T-cell (primary cell): ENCODE data around the gene B9D1. TPM values are rescaled to one million over a fixed set of nuclear protein-coding genes. Genes with fewer than 3 reads are reported as not detected.

Experiments
- ATAC-seq, 4 experiments: fragments of 200-7000 bp in 3 of 4; fragments of 150-1000 bp in 1 of 4; cut with Tn5 transposase; replicated peaks in 1 of 4; 1 replicate in 3 of 4; 2 replicates in 1 of 4; pipeline ENCODE4 v1.10.0; 2021; ENCODE audit warnings: moderate library complexity in 3 of 4, mild to moderate bottlenecking in 2 of 4, moderate number of reproducible peaks in 1 of 4
- CTCF ChIA-PET, 2 donors: fragments of 300-600 bp; sonication (Branson Sonifier 250); formaldehyde crosslinking; loops; one replicate each; lab custom pipeline; 2022; ENCODE audit warnings: antibody characterized with exemption in 2 of 2; lab: Charles Lee
- POLR2A ChIA-PET, 2 donors: fragments of 300-600 bp; sonication (Branson Sonifier 250); formaldehyde crosslinking; loops; one replicate each; lab custom pipeline; 2022; ENCODE audit warnings: antibody characterized with exemption in 2 of 2; lab: Charles Lee
- DNase-seq, 35 experiments: peaks; one replicate each; pipeline versions ENCODE4 v3.0.0 to v3.0.0-alpha.2; 2013 to 2023
- H3K27ac ChIP-seq: one replicate; pipeline ENCODE4 v1.5.1; 2013; ENCODE audit warnings: low read length
- H3K27me3 ChIP-seq, 2 experiments: replicated peaks in 1 of 2; 1 replicate in 1 of 2; 2 replicates in 1 of 2; pipeline versions ENCODE4 v1.6.1 to v1.7.0; 2013; ENCODE audit warnings: low read length in 1 of 2, mixed read lengths in 1 of 2; ENCODE audit not compliant: control insufficient read depth in 2 of 2, insufficient read depth in 2 of 2; ENCODE audit errors: extremely low read depth in 1 of 2
- H3K36me3 ChIP-seq, 2 donors: 1 replicate in 1 of 2; 2 replicates in 1 of 2; pipeline versions ENCODE4 v1.6.1 to v1.7.0; 2013; ENCODE audit warnings: low read length in 1 of 2; ENCODE audit not compliant: control insufficient read depth in 2 of 2, insufficient read depth in 1 of 2; ENCODE audit errors: extremely low read depth in 1 of 2
- H3K4me1 ChIP-seq, 2 experiments: 1 replicate in 1 of 2; 2 replicates in 1 of 2; pipeline versions ENCODE4 v1.6.1 to v1.7.0; 2013; ENCODE audit warnings: low read length in 2 of 2, mixed read lengths in 1 of 2; ENCODE audit not compliant: insufficient read depth in 2 of 2, control insufficient read depth in 1 of 2; ENCODE audit errors: extremely low read depth in 1 of 2
- H3K4me3 ChIP-seq, 2 donors: 1 replicate in 1 of 2; 2 replicates in 1 of 2; pipeline versions ENCODE4 v1.5.1 to v1.7.0; 2013; ENCODE audit warnings: mild to moderate bottlenecking in 2 of 2, low read length in 1 of 2, moderate library complexity in 1 of 2; ENCODE audit not compliant: control insufficient read depth in 1 of 2; ENCODE audit errors: extremely low read depth in 1 of 2
- H3K9me3 ChIP-seq: 2 replicates; pipeline ENCODE4 v1.7.0; 2013
- H3K27ac Mint-ChIP-seq, 2 donors: one replicate each; pipeline ENCODE4 v1.8.0; 2020 to 2021; ENCODE audit warnings: mild to moderate bottlenecking in 2 of 2, mixed read lengths in 2 of 2
- H3K27me3 Mint-ChIP-seq, 2 donors: one replicate each; pipeline ENCODE4 v1.8.0; 2021 to 2022; ENCODE audit warnings: mixed read lengths in 2 of 2
- H3K36me3 Mint-ChIP-seq: one replicate; pipeline ENCODE4 v1.8.0; 2021; ENCODE audit warnings: mixed read lengths
- H3K4me1 Mint-ChIP-seq, 3 donors: one replicate each; pipeline ENCODE4 v1.8.0; 2020 to 2022; ENCODE audit warnings: mixed read lengths in 3 of 3, mild to moderate bottlenecking in 1 of 3
- H3K4me3 Mint-ChIP-seq, 3 donors: one replicate each; pipeline ENCODE4 v1.8.0; 2020 to 2022; ENCODE audit warnings: mild to moderate bottlenecking in 3 of 3, mixed read lengths in 3 of 3, moderate library complexity in 3 of 3
- H3K9me3 Mint-ChIP-seq, 3 donors: one replicate each; pipeline ENCODE4 v1.8.0; 2020 to 2022; ENCODE audit warnings: mixed read lengths in 3 of 3
- WGBS: methylation state at CpG from one replicate; pipeline ENCODE4 v1.1.5; 2013; ENCODE audit warnings: missing lambda C conversion rate; ENCODE audit not compliant: insufficient coverage; 5-methylcytosine and 5-hydroxymethylcytosine counted together
- total RNA-seq, 35 experiments: library from RNA in 6 of 35; stranded (reverse) in 6 of 35; fragments of 120-200 nt in 1 of 35; gene quantifications; one replicate each; pipeline versions ENCODE4 v1.2.1 to v1.2.4 and lab custom pipeline; 2013 to 2026

B9D1 gene
- total RNA-seq, 5 donors from 2014 or later (not counting 1 experiment from before 2014, with no cell fraction given) = 1.2 to 2.5 (median 2.1) TPM

- H3K27ac ChIP-seq = no peak overlapping the region
- CTCF ChIA-PET = no interaction called here
- WGBS = 91% methylated on average over 7 of the region's 8 CpGs
Measured at GRCh38 chr17:19401321-19402010, 38.9 kb upstream of the B9D1 start.

GRCh38 chr17:19399750-19400450 lies 37.4 kb upstream of the B9D1 start:
- no peak overlapping the region for H3K4me3 ChIP-seq
- CTCF ChIA-PET = no interaction called here
- Mint-ChIP-seq H3K36me3 (no peaks in the 10 kb centered on the region), H3K4me1 (no peaks in the 10 kb centered on the region), H3K27me3 (no peaks in the 10 kb centered on the region), H3K9me3 (no peaks in the 10 kb centered on the region), H3K27ac (no peak overlapping the region), H3K4me3 (no peak overlapping the region)
- ATAC-seq (no peak), DNase-seq (no peak)
- POLR2A ChIA-PET = no interaction called here
- WGBS = 81% methylated on average over 3 of the region's 3 CpGs
- no peaks in the 10 kb centered on the region for H3K36me3 ChIP-seq
- H3K9me3 ChIP-seq = no peaks in the 10 kb centered on the region
- peaks cover 0 to 14% of the 10 kb centered on the region in 2 experiments for H3K27me3 ChIP-seq
- H3K4me1 ChIP-seq = no peaks in the 10 kb centered on the region
- no peak overlapping the region for H3K27ac ChIP-seq

More at GRCh38 chr17:19401321-19402010, 38.9 kb upstream of the B9D1 start:
- no peaks in the 10 kb centered on the region for H3K4me1 ChIP-seq
- Mint-ChIP-seq H3K4me1 (no peaks in the 10 kb centered on the region), H3K36me3 (no peaks in the 10 kb centered on the region), H3K9me3 (no peaks in the 10 kb centered on the region), H3K27ac (no peak overlapping the region), H3K27me3 (no peaks in the 10 kb centered on the region), H3K4me3 (no peak overlapping the region)
- peaks cover 0 to 14% of the 10 kb centered on the region in 2 experiments for H3K27me3 ChIP-seq
- no peaks in the 10 kb centered on the region for H3K36me3 ChIP-seq
- H3K9me3 ChIP-seq = no peaks in the 10 kb centered on the region
- no peak overlapping the region for H3K4me3 ChIP-seq
- DNase-seq (no peak), ATAC-seq (no peak)
- POLR2A ChIA-PET = no interaction called here

- no peaks in the 10 kb centered on the region for H3K4me1 Mint-ChIP-seq
- no peaks in the 10 kb centered on the region for H3K9me3 Mint-ChIP-seq
- peaks cover 0 to 14% of the 10 kb centered on the region in 2 experiments for H3K27me3 ChIP-seq
- H3K4me1 ChIP-seq = no peaks in the 10 kb centered on the region
- no peaks in the 10 kb centered on the region for H3K27me3 Mint-ChIP-seq
- CTCF ChIA-PET = no interaction called here
- POLR2A ChIA-PET = no interaction called here
- H3K27ac Mint-ChIP-seq = no peak overlapping the region
- H3K27ac ChIP-seq = no peak overlapping the region
- H3K4me3 ChIP-seq = no peak overlapping the region
- WGBS = 100% methylated on average over 1 of the region's 2 CpGs
- H3K4me3 Mint-ChIP-seq = no peak overlapping the region
- no peaks in the 10 kb centered on the region for H3K9me3 ChIP-seq
- no peaks in the 10 kb centered on the region for H3K36me3 ChIP-seq
- ATAC-seq (no peak), DNase-seq (no peak)
- H3K36me3 Mint-ChIP-seq = no peaks in the 10 kb centered on the region
Measured at GRCh38 chr17:19398301-19399181, 36.0 kb upstream of the B9D1 start.

- Histone ChIP-seq H3K4me3 (no peak overlapping the region), H3K27ac (no peak overlapping the region), H3K36me3 (no peaks in the 10 kb centered on the region), H3K4me1 (no peaks in the 10 kb centered on the region), H3K27me3 (peaks cover 0 to 9% of the 10 kb centered on the region in 2 experiments), H3K9me3 (no peaks in the 10 kb centered on the region)
- no peak for ATAC-seq
- H3K36me3 Mint-ChIP-seq = no peaks in the 10 kb centered on the region
- WGBS = 74% methylated on average over 3 of the region's 6 CpGs
- ChIA-PET POLR2A (no interaction called here), CTCF (no interaction called here)
- H3K4me3 Mint-ChIP-seq = no peak overlapping the region
- no peaks in the 10 kb centered on the region for H3K4me1 Mint-ChIP-seq
- H3K9me3 Mint-ChIP-seq = no peaks in the 10 kb centered on the region
- H3K27me3 Mint-ChIP-seq = no peaks in the 10 kb centered on the region
- DNase-seq = no peak
- no peak overlapping the region for H3K27ac Mint-ChIP-seq
Measured at GRCh38 chr17:19397556-19398041, 35.1 kb upstream of the B9D1 start.

GRCh38 chr17:19392303-19392702 lies 29.8 kb upstream of the B9D1 start:
- Histone ChIP-seq H3K4me1 (no peaks in the 10 kb centered on the region), H3K4me3 (no peak overlapping the region), H3K27ac (no peak overlapping the region), H3K9me3 (no peaks in the 10 kb centered on the region), H3K27me3 (peaks cover 0 to 8% of the 10 kb centered on the region in 2 experiments), H3K36me3 (no peaks in the 10 kb centered on the region)
- no peak for ATAC-seq
- no peak for DNase-seq
- no peak overlapping the region for H3K4me3 Mint-ChIP-seq
- no peaks in the 10 kb centered on the region for H3K36me3 Mint-ChIP-seq
- no peaks in the 10 kb centered on the region for H3K9me3 Mint-ChIP-seq
- H3K27ac Mint-ChIP-seq = no peak overlapping the region
- peaks cover 0 to 4% of the 10 kb centered on the region in 2 donors for H3K27me3 Mint-ChIP-seq
- WGBS = 96% methylated on average over 3 of the region's 7 CpGs
- ChIA-PET POLR2A (no interaction called here), CTCF (no interaction called here)
- peaks cover 0 to 7% (median 0%) of the 10 kb centered on the region in 3 donors for H3K4me1 Mint-ChIP-seq

GRCh38 chr17:19391432-19391831 lies 28.9 kb upstream of the B9D1 start:
- Histone ChIP-seq H3K36me3 (no peaks in the 10 kb centered on the region), H3K27me3 (peaks cover 0 to 12% of the 10 kb centered on the region in 2 experiments), H3K9me3 (no peaks in the 10 kb centered on the region), H3K4me1 (peaks cover 0 to 2% of the 10 kb centered on the region in 2 experiments), H3K4me3 (no peak overlapping the region), H3K27ac (no peak overlapping the region)
- Mint-ChIP-seq H3K36me3 (no peaks in the 10 kb centered on the region), H3K27me3 (peaks cover 0 to 4% of the 10 kb centered on the region in 2 donors), H3K4me1 (peaks cover 0 to 7% (median 0%) of the 10 kb centered on the region in 3 donors), H3K9me3 (no peaks in the 10 kb centered on the region), H3K4me3 (no peak overlapping the region), H3K27ac (no peak overlapping the region)
- CTCF ChIA-PET = no interaction called here
- DNase-seq = no peak
- POLR2A ChIA-PET = no interaction called here
- no peak for ATAC-seq
- no CpG with 5 or more reads among the region's 7 CpGs for WGBS
